Measurements from ENCODE around the gene PLEKHG5.
"Not testable (repeated sequence)": the region's sequence is repeated elsewhere in the genome, so short reads cannot be mapped to it uniquely, and the experiment has no call there.

Gene PLEKHG5

GRCh38 chr1:6496890-6497214, 5.4 kb upstream of the PLEKHG5 start:
- in situ Hi-C loops (cut with MboI; ENCODE audit: low sequenced_read_pairs), result no loop called here

- in situ Hi-C loops (cut with MboI; ENCODE audit: low sequenced_read_pairs), result no loop called here
These were observed 4.9 kb upstream of the PLEKHG5 start for GRCh38 chr1:6496365-6496721.

- in situ Hi-C loops (cut with MboI; ENCODE audit: low sequenced_read_pairs), result no loop called here
These were observed 4.3 kb upstream of the PLEKHG5 start for GRCh38 chr1:6495540-6496364.

- in situ Hi-C loops (cut with MboI; ENCODE audit: low sequenced_read_pairs), result no loop called here
These were observed 3.6 kb upstream of the PLEKHG5 start for GRCh38 chr1:6495041-6495441.

GRCh38 chr1:6494627-6495026, 3.2 kb upstream of the PLEKHG5 start:
- in situ Hi-C loops (cut with MboI; ENCODE audit: low sequenced_read_pairs), result no loop called here

- in situ Hi-C loops (cut with MboI; ENCODE audit: low sequenced_read_pairs), result not testable (repeated sequence)
These were observed 2.4 kb upstream of the PLEKHG5 start for GRCh38 chr1:6493834-6494223.

GRCh38 chr1:6491966-6492365, 499 bp upstream of the PLEKHG5 start:
- in situ Hi-C loops (cut with MboI; ENCODE audit: low sequenced_read_pairs), result no loop called here

- in situ Hi-C loops (cut with MboI; ENCODE audit: low sequenced_read_pairs), result no loop called here
These were observed 402 bp downstream of the PLEKHG5 start for GRCh38 chr1:6491081-6491449.

- in situ Hi-C loops (cut with MboI; ENCODE audit: low sequenced_read_pairs), result no loop called here
These were observed 1.0 kb downstream of the PLEKHG5 start for GRCh38 chr1:6490181-6491080.

GRCh38 chr1:6489799-6490180, 1.7 kb downstream of the PLEKHG5 start:
- in situ Hi-C loops (cut with MboI; ENCODE audit: low sequenced_read_pairs), result no loop called here

GRCh38 chr1:6489383-6489765, 2.1 kb downstream of the PLEKHG5 start:
- in situ Hi-C loops (cut with MboI; ENCODE audit: low sequenced_read_pairs), result no loop called here

GRCh38 chr1:6488602-6489382, 2.7 kb downstream of the PLEKHG5 start:
- in situ Hi-C loops (cut with MboI; ENCODE audit: low sequenced_read_pairs), result no loop called here

- in situ Hi-C loops (cut with MboI; ENCODE audit: low sequenced_read_pairs), result no loop called here
These were observed 3.5 kb downstream of the PLEKHG5 start for GRCh38 chr1:6487804-6488484.

GRCh38 chr1:6486433-6487011, 4.9 kb downstream of the PLEKHG5 start:
- in situ Hi-C loops (cut with MboI; ENCODE audit: low sequenced_read_pairs), result no loop called here

GRCh38 chr1:6485168-6486101, 6.0 kb downstream of the PLEKHG5 start:
- in situ Hi-C loops (cut with MboI; ENCODE audit: low sequenced_read_pairs), result no loop called here

- in situ Hi-C loops (cut with MboI; ENCODE audit: low sequenced_read_pairs), result no loop called here
These were observed 6.7 kb downstream of the PLEKHG5 start for GRCh38 chr1:6484826-6485167.

GRCh38 chr1:6483761-6484117, 7.7 kb downstream of the PLEKHG5 start:
- in situ Hi-C loops (cut with MboI; ENCODE audit: low sequenced_read_pairs), result no loop called here

- in situ Hi-C loops (cut with MboI; ENCODE audit: low sequenced_read_pairs), result no loop called here
These were observed 8.3 kb downstream of the PLEKHG5 start for GRCh38 chr1:6483017-6483760.

- in situ Hi-C loops (cut with MboI; ENCODE audit: low sequenced_read_pairs), result no loop called here
These were observed 9.6 kb downstream of the PLEKHG5 start for GRCh38 chr1:6481820-6482219.
